Astrocyte (in vitro differentiated cells and primary cell): ENCODE data around the gene PPP2R5C. TPM values are rescaled to one million over a fixed set of nuclear protein-coding genes. Genes with fewer than 3 reads are reported as not detected.

Source experiments
- DNase-seq: peaks from one replicate; pipeline ENCODE4 v3.0.0-alpha.2; 2010; ENCODE audit warnings: low read depth
- FAIRE-seq: peaks from 2 replicates; lab custom pipeline; 2011; peaks lifted over from hg19 to GRCh38; lab: Jason Lieb, UNC
- H2AFZ ChIP-seq: 2 replicates; pipeline ENCODE4 v1.6.0; 2012; ENCODE audit warnings: low read depth, low read length, inconsistent platforms
- H3K27ac ChIP-seq: 2 replicates; pipeline ENCODE4 v1.5.1; 2011; ENCODE audit warnings: low read depth, low read length, inconsistent platforms
- H3K27me3 ChIP-seq: 2 replicates; pipeline ENCODE4 v1.6.0; 2011; ENCODE audit warnings: low read length, inconsistent platforms; ENCODE audit not compliant: insufficient read depth
- H3K36me3 ChIP-seq: 2 replicates; pipeline ENCODE4 v1.5.1; 2011; ENCODE audit warnings: low read length, inconsistent platforms; ENCODE audit not compliant: insufficient read depth
- H3K4me1 ChIP-seq: 2 replicates; pipeline ENCODE4 v1.5.1; 2011; ENCODE audit warnings: low read length, inconsistent platforms; ENCODE audit not compliant: insufficient read depth
- H3K4me2 ChIP-seq: 2 replicates; pipeline ENCODE4 v1.6.0; 2012; ENCODE audit warnings: low read length, inconsistent platforms
- H3K4me3 ChIP-seq: 2 replicates; pipeline ENCODE4 v1.5.1; 2011; ENCODE audit warnings: low read depth, mild to moderate bottlenecking, low read length, inconsistent platforms; ENCODE audit not compliant: insufficient read depth
- H3K79me2 ChIP-seq: 2 replicates; pipeline ENCODE4 v1.6.0; 2012; ENCODE audit warnings: mild to moderate bottlenecking, low read length, inconsistent platforms; ENCODE audit not compliant: insufficient read depth
- H3K9ac ChIP-seq: 2 replicates; pipeline ENCODE4 v1.6.0; 2012; ENCODE audit warnings: mild to moderate bottlenecking, low read length, inconsistent platforms
- H3K9me3 ChIP-seq: 2 replicates; pipeline ENCODE4 v1.5.1; 2012; ENCODE audit warnings: low read depth, mild to moderate bottlenecking, low read length, inconsistent platforms; ENCODE audit not compliant: insufficient read depth
- H4K20me1 ChIP-seq: 2 replicates; pipeline ENCODE4 v1.6.0; 2012; ENCODE audit warnings: low read length, inconsistent platforms; ENCODE audit not compliant: insufficient read depth
- H3K27ac Mint-ChIP-seq: one replicate; pipeline ENCODE4 v1.8.0; 2021; ENCODE audit warnings: mild to moderate bottlenecking, mixed read lengths; ENCODE audit not compliant: unreplicated experiment
- H3K27me3 Mint-ChIP-seq: one replicate; pipeline ENCODE4 v1.8.0; 2021; ENCODE audit warnings: low read depth, mixed read lengths; ENCODE audit not compliant: unreplicated experiment
- H3K36me3 Mint-ChIP-seq: one replicate; pipeline ENCODE4 v1.8.0; 2021; ENCODE audit warnings: low read depth, mixed read lengths; ENCODE audit not compliant: unreplicated experiment
- H3K4me1 Mint-ChIP-seq: one replicate; pipeline ENCODE4 v1.8.0; 2021; ENCODE audit warnings: low read depth, mixed read lengths; ENCODE audit not compliant: unreplicated experiment
- H3K4me3 Mint-ChIP-seq: one replicate; pipeline ENCODE4 v1.8.0; 2021; ENCODE audit warnings: mild to moderate bottlenecking, moderate library complexity, mixed read lengths; ENCODE audit not compliant: unreplicated experiment
- H3K9me3 Mint-ChIP-seq: one replicate; pipeline ENCODE4 v1.8.0; 2021; ENCODE audit warnings: mild to moderate bottlenecking, mixed read lengths; ENCODE audit not compliant: unreplicated experiment
- EZH2 ChIP-seq: IDR thresholded peaks from 2 replicates; pipeline ENCODE4 v1.6.1; 2012; ENCODE audit warnings: mild to moderate bottlenecking, low read length, inconsistent platforms; ENCODE audit not compliant: insufficient read depth
- total RNA-seq: library from RNA; stranded (reverse); gene quantifications from 2 replicates; pipeline ENCODE4 v1.2.1, GENCODE V29; 2021
- TF ChIP-seq, protein P1 (sequence below): IDR thresholded peaks from 2 replicates; pipeline ENCODE4 v1.5.1; 2011; ENCODE audit warnings: low read depth, mild to moderate bottlenecking, inconsistent platforms, low read length, moderate library complexity; ENCODE audit not compliant: insufficient read depth

The PPP2R5C gene
- total RNA-seq, 1 donor from 2014 or later: 102 TPM

GRCh38 chr14:101906645-101907044 is 145.1 kb downstream of the PPP2R5C start:
- Mint-ChIP-seq H3K4me3 (no peak overlapping the region), H3K4me1 (no peaks in the 10 kb centered on the region), H3K36me3 (peaks cover 15% of the 10 kb centered on the region), H3K27me3 (no peaks in the 10 kb centered on the region), H3K9me3 (no peaks in the 10 kb centered on the region), H3K27ac (no peak overlapping the region)
- no peaks in the 10 kb centered on the region for H3K79me2 ChIP-seq
- peaks cover 7% of the 10 kb centered on the region for H4K20me1 ChIP-seq
- no peak overlapping the region for H3K4me3 ChIP-seq
- H3K4me2 ChIP-seq: no peak overlapping the region
- no peak overlapping the region for H3K27ac ChIP-seq
- no peak overlapping the region for H2AFZ ChIP-seq
- no peaks in the 10 kb centered on the region for H3K9me3 ChIP-seq
- H3K4me1 ChIP-seq: no peaks in the 10 kb centered on the region
- no peak for TF ChIP-seq EZH2
- H3K27me3 ChIP-seq: no peaks in the 10 kb centered on the region
- no peak for FAIRE-seq
- DNase-seq: no peak
- peaks cover 21% of the 10 kb centered on the region for H3K36me3 ChIP-seq
- no peak overlapping the region for H3K9ac ChIP-seq

DNA sequence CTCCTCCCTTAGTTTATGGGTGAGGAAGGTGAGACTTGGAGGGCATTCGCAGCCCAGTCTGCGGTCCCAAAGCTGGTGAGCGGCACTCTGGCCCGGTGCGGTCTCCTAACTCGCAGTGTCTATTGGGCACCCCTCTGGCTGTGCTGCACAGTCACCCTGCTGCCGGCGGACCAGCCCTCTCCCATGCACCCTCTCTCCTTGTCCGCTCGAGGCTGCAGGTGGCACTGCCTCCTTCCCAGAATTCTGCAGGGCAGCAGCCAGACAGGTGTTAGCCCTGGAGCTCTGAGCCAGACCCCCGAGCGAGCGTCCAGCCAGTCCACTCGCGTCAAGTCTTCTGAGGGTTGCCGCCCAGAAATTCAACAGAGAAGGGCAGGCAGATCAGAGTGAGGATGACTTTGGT is 146.1 kb downstream of the PPP2R5C start:
- Histone ChIP-seq H3K36me3 (peaks cover 11% of the 10 kb centered on the region), H3K4me1 (no peaks in the 10 kb centered on the region), H3K27ac (no peak overlapping the region), H3K4me3 (no peak overlapping the region), H3K27me3 (no peaks in the 10 kb centered on the region), H3K4me2 (no peak overlapping the region), H4K20me1 (peaks cover 7% of the 10 kb centered on the region), H3K9ac (no peak overlapping the region), H2AFZ (no peak overlapping the region), H3K79me2 (no peaks in the 10 kb centered on the region), H3K9me3 (no peaks in the 10 kb centered on the region)
- no peak overlapping the region for H3K27ac Mint-ChIP-seq
- H3K4me3 Mint-ChIP-seq: no peak overlapping the region
- H3K36me3 Mint-ChIP-seq: peaks cover 17% of the 10 kb centered on the region
- FAIRE-seq (no peak), DNase-seq (no peak)
- H3K4me1 Mint-ChIP-seq: no peaks in the 10 kb centered on the region
- no peak for TF ChIP-seq EZH2
- TF ChIP-seq, protein P1, sequence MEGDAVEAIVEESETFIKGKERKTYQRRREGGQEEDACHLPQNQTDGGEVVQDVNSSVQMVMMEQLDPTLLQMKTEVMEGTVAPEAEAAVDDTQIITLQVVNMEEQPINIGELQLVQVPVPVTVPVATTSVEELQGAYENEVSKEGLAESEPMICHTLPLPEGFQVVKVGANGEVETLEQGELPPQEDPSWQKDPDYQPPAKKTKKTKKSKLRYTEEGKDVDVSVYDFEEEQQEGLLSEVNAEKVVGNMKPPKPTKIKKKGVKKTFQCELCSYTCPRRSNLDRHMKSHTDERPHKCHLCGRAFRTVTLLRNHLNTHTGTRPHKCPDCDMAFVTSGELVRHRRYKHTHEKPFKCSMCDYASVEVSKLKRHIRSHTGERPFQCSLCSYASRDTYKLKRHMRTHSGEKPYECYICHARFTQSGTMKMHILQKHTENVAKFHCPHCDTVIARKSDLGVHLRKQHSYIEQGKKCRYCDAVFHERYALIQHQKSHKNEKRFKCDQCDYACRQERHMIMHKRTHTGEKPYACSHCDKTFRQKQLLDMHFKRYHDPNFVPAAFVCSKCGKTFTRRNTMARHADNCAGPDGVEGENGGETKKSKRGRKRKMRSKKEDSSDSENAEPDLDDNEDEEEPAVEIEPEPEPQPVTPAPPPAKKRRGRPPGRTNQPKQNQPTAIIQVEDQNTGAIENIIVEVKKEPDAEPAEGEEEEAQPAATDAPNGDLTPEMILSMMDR: no peak
- H3K9me3 Mint-ChIP-seq: no peaks in the 10 kb centered on the region
- H3K27me3 Mint-ChIP-seq: no peaks in the 10 kb centered on the region

GRCh38 chr14:101908795-101909194 is 147.3 kb downstream of the PPP2R5C start:
- DNase-seq (no peak), FAIRE-seq (no peak)
- Mint-ChIP-seq H3K27ac (no peak overlapping the region), H3K4me3 (no peak overlapping the region), H3K9me3 (no peaks in the 10 kb centered on the region), H3K36me3 (peaks cover 18% of the 10 kb centered on the region), H3K4me1 (no peaks in the 10 kb centered on the region), H3K27me3 (no peaks in the 10 kb centered on the region)
- TF ChIP-seq, protein P1: no peak
- no peak for TF ChIP-seq EZH2
- H3K9me3 ChIP-seq: no peaks in the 10 kb centered on the region
- H4K20me1 ChIP-seq: peaks cover 7% of the 10 kb centered on the region
- no peaks in the 10 kb centered on the region for H3K27me3 ChIP-seq
- no peak overlapping the region for H3K9ac ChIP-seq
- no peak overlapping the region for H3K4me2 ChIP-seq
- no peaks in the 10 kb centered on the region for H3K79me2 ChIP-seq
- no peak overlapping the region for H2AFZ ChIP-seq
- H3K4me3 ChIP-seq: no peak overlapping the region
- no peak overlapping the region for H3K27ac ChIP-seq
- peaks cover 11% of the 10 kb centered on the region for H3K36me3 ChIP-seq
- H3K4me1 ChIP-seq: no peaks in the 10 kb centered on the region
